Stimulated activated CD8-positive, alpha-beta memory T cell treated with anti-CD3 and anti-CD28 coated beads, Interleukin-7, amount 100 ng/mL, for 4 hours (primary cell): ENCODE data around the gene RASIP1.
"Not testable (repeated sequence)": the region's sequence is repeated elsewhere in the genome, so short reads cannot be mapped to it uniquely, and the experiment has no call there.

Experiments used
- DNase-seq, 2 donors: peaks; one replicate each; pipeline ENCODE4 v3.0.0-alpha.2; 2020; ENCODE audit warnings: low read depth in 2 of 2

RASIP1 gene, protein sequence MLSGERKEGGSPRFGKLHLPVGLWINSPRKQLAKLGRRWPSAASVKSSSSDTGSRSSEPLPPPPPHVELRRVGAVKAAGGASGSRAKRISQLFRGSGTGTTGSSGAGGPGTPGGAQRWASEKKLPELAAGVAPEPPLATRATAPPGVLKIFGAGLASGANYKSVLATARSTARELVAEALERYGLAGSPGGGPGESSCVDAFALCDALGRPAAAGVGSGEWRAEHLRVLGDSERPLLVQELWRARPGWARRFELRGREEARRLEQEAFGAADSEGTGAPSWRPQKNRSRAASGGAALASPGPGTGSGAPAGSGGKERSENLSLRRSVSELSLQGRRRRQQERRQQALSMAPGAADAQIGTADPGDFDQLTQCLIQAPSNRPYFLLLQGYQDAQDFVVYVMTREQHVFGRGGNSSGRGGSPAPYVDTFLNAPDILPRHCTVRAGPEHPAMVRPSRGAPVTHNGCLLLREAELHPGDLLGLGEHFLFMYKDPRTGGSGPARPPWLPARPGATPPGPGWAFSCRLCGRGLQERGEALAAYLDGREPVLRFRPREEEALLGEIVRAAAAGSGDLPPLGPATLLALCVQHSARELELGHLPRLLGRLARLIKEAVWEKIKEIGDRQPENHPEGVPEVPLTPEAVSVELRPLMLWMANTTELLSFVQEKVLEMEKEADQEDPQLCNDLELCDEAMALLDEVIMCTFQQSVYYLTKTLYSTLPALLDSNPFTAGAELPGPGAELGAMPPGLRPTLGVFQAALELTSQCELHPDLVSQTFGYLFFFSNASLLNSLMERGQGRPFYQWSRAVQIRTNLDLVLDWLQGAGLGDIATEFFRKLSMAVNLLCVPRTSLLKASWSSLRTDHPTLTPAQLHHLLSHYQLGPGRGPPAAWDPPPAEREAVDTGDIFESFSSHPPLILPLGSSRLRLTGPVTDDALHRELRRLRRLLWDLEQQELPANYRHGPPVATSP

DNA sequence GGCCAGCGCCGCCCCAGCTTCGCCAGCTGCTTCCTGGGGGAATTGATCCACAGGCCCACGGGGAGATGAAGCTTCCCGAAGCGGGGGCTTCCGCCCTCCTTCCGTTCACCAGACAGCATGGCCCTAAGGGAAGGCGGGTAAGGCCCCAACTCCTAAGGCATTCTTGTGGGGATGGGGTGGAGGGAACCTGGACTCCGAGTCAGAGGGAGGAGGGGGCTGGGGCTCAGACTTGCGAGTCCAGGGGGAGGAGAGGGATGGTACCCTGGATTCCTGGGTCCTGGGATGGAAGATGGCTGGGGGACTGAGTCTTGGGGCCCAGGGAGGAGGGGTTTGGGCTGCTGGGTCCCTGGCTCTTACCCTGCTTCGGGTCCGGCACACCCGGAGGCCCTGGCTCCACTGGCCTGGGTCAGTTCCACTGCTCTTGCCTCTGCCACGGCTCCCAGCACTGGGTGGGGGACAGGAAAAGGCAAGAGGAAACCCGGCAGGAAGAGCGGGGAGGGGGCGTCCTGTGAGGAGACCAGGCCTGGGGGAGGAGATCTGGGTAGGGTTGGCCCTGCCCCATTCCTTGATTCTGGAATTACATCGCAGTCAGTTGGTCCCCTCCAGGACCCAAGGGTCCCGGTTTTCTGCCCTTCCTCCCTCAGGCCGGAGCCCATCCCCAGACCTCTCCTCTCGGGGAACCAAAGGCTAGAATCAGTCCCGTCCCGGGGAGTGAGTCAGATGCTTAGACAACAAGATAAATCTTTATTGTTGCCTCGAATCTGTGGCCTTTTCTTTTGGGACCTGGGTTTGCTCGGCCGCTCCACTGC is at the start of gene RASIP1:
RASIP1 (minus strand) TSS at position 447 of the 809 bp plus-strand sequence; CDS start at position 119, 328 bp downstream.
- DNase-seq: no peak

GRCh38 chr19:48787331-48787730 is 46.9 kb upstream of the RASIP1 start:
- DNase-seq: not testable (repeated sequence)

GRCh38 chr19:48786422-48786821 is 46.0 kb upstream of the RASIP1 start:
- DNase-seq: not testable (repeated sequence)

GRCh38 chr19:48784527-48784926 is 44.1 kb upstream of the RASIP1 start:
- no peak for DNase-seq

- DNase-seq: no peak
Observed at GRCh38 chr19:48780631-48781391, 40.4 kb upstream of the RASIP1 start.

GRCh38 chr19:48779636-48780035 is 39.2 kb upstream of the RASIP1 start:
- no peak for DNase-seq

DNA sequence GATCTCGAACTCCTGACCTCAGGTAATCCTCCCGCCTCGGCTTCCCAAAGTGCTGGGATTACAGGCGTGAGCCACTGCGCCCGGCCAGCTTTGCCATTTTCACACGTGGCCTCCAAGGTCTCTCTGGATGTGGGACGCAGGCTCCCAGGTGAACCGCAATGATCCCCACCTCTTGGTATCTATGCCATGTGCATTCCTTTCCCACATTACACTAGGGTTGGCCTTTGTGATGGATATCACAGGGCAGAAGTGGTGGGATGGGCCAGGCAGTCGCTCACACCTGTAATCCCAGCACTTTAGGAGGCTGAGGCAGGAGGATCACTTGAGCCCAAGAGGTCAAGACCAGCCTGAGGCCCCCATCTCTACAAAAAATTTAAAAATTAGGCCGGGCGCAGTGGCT is 37.3 kb upstream of the RASIP1 start:
- no peak for DNase-seq

- no peak for DNase-seq
Observed at GRCh38 chr19:48777139-48777538, 36.7 kb upstream of the RASIP1 start.

DNA sequence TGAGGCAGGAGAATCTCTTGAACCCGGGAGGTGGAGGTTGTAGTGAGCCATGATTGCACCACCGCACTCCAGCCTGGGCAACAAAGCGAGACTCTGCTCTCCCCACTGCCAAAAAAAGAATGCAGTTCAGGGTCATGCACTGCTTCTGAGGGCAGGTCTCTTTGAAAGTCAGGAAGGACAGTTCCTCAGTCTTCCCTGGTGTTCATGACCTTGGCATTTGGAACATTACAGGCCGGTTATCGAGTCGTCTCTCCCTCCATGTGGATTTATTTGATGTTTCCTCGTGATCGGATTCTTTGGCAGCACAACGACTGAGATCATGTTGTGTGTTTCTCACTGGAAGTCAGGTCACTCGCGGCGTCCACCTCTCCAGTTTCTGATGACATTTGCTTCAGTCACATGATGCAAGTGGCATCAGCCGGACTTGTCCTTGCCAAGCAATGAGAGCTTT is 32.1 kb upstream of the RASIP1 start:
- no peak for DNase-seq

DNA sequence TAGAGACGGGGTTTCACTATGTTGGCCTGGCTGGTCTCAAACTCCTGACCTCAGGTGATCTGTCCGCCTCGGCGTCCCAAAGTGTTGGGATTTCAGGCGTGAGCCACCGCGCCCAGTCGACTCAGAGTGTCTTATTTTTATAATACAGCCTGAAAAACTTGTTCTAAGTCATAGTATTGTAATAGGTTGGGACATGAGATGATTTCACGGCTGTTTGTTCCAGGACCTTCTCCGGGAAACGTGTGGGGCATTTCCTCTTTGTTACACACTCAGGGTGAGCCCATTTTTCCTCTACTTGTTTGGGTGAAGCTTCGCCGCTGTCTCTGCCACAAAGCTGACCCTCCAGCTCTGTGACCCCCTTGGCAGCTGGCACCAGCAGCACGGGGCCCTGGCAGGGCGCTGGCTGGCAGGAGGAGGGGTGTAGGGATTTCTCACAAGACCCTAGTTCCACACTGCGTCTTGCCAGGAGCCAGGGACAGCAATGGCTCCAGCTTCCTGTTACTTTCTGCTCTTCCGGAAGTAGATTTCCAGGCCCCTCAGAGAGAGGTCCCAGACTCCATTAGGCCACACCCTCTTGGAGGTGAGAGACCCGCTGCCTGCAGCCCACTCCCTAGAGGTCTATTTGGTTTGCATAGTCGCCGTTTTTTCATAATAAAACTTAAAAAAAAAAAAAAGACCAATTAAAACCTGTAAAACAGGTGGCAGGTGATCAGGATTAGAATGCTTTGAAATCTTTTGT is 30.5 kb upstream of the RASIP1 start:
- DNase-seq: no peak

DNA sequence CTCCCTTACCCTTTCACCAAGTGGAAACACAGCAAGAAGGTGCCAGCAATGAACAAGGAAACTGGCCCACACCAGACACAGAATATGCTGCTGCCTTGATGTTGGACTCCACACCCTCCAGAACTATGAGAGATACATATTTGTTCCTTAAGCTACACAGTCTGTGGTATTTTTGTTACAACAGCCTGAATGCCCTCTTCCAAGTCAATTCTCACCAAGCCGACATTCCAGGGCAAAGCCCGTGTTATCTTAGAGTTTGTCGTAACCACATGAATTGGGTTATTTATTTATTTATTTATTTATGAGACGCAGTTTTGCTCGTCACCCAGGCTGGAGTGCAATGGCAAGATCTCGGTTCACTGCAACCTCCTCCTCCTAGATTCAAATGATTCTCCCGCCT is 29.9 kb upstream of the RASIP1 start:
- DNase-seq: no peak

DNA sequence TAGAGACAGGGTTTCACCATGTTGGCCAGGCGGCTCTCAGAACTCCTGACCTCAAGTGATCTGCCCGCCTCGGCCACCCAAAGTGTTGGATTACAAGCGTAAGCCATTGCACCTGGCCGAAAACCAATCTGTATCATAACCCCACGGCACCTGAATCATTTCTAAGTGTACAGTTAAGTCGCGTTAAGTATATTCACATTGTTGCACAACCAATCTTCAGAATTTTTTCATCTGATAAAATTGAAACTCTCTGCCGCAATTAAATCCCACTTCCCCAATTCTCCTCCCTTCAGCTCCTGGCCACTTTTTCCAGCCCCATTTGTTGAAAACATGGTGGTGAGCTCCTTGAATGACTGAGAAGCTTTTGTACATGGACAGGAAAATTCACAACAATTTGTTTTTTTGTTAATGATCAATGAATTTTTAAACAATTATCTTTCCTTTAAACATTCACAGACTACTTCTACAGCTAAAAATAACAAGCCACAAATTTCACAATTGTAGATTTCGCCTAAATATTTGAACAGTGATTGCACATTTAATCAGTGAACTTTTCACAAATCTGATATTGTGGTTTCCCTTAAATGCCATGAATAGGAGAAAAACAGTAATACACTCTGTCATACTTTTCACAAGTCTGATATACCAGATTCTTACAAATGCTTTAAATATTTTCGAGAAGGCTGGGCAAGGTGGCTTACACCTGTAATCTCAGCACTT is 28.7 kb upstream of the RASIP1 start:
- no peak for DNase-seq

DNA sequence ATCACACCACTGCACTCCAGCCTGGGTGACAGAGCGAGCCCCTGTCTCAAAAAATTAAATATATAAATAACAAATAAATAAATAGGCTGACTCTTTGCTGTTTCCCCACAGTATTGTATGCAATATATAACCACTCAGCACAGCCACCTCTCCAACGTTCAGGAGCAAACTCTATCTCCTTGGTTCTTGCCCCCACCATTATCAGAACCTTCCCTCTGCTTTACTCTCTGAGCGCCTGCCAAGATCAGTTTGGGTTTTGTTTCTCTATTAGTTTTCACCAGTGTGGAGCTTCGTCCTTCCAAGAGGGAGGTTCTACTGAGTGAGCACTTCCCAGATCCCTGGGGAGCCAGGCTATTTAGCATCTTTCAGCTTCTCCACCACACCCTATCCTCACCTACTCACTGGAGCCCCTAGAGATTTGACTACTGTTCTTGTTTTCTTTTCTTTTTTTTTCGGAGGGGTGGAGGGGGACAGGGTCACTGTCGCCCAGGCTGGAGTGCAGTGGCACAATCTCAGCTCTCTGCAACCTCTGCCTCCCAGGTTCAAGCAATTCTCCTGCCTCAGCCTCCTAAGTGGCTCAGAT is 27.9 kb upstream of the RASIP1 start:
- not testable (repeated sequence) for DNase-seq

GRCh38 chr19:48765816-48766215 is 25.4 kb upstream of the RASIP1 start:
- DNase-seq: not testable (repeated sequence)

DNA sequence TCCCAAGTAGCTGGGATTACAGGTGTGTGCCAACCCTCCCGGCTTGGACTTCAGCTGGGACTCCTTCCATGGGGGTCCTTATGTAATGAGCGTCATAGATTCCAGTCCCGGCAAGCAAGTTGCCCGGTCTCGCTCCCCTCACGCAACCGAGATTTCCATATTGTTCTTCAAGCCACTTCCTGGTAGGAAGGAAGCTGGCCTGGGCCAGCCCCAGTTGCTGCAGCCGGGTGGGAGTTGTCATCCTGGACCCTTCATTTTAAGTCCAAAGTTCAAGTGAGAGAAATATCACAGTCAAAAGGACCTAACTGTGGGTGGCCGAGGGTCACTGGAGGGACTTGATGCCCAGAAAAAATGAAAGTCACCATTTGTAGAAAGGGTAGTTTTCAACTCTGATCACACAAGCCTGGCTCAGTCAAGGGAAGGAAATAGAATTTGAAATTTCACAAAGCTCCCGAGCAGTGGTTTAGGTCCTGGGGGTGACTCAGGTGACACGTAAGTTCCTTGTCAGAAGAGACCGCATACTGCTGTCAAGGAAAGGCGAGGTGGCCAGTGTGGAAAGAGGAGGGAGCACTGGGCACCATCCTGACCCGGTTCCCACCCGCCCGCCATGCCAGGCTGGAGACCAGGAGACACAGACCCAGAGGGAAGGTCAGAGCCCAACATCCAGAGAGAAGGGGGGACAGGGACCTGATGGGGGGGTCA is 20.2 kb upstream of the RASIP1 start:
- no peak for DNase-seq

DNA sequence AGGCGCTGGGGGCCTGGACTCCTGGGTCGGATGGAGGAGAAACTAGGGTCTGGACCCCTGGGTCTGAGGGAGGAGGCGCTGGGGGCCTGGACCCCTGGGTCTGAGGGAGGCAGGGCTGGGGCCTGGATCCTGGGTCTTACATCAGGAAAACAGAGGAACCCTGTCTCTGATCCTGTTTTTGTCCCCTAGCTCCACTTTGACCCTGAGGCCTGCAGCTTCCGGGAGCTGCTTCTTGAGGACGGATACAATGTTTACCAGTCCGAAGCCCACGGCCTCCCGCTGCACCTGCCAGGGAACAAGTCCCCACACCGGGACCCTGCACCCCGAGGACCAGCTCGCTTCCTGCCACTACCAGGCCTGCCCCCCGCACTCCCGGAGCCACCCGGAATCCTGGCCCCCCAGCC is 17.3 kb upstream of the RASIP1 start:
- DNase-seq: no peak

- DNase-seq: no peak
Observed at GRCh38 chr19:48757089-48757675, 16.8 kb upstream of the RASIP1 start.

- no peak for DNase-seq
Observed at GRCh38 chr19:48756686-48757085, 16.3 kb upstream of the RASIP1 start.
